ENCODE measurements around the gene HSPA1A.
"Not testable (repeated sequence)": the region's sequence is repeated elsewhere in the genome, so short reads cannot be mapped to it uniquely, and the experiment has no call there.

Gene HSPA1A

DNA sequence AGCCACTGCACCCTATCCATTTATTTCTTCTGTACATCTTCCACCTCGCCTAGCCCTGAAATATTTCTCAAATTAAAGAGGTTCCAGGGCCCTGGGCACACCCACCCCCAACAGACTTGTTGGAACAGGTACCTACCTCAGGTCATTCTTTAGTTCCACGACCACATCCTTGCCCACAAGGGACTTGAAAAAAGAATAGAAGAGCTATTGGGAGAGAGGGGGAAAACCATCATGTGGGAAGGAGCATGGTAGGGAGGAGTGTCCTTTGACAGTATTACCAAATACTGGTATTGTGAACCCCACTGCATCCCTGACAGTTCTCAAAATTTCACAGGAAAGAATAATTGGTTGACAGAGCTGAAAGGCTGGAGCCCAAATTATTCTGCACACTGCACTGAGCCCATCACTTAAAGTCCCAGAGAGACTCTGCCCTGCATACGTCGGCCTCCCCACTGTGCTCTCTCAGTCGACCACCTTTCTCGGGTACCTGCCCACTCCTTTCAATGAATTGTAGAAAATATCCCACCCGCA is 9.3 kb upstream of the HSPA1A start:
- DNase-seq (ENCODE audit: extremely low read depth, low read depth) = no peak

DNA sequence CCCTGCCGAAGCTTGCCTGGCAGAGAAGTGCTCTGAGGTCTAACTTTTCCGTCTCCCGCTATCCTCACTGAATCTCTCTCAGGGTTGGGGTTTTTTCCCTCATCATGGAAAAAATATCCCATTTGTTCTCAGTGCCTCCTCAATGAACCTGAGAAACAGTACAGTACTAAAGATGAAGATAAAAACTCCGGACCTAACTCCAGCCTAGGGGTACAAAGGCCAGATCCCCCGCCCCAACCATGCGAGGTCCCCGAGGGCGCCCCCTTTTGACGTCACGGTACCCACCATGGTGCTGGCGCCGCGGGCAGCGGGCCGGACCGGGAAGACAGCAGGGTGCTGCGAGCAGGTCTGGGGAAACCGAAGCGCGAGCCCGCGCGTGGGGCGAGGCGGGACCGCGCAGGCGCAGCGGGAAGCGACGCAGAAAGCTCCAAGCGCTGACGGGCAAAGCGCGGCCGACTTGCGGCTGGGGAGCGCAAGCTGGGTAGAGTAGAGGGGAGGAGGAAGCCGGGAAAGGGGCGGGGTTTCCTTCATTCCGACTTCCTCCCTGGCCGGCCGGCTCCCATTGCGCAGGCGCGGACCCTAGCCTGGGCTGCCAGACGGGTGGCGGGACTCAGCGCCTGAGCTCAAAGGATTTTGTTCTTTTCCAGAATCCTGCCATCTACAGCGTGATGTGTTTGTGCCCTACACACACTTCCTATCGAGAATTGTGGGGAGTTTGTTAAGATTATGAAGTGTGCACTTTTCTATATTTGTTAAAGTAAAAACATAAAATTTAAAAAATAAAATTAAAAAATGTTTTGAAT is 8.7 kb upstream of the HSPA1A start, which contains the start of gene LSM2:
Gene LSM2, minus strand, starts transcription at position 497 of the 803 bp plus-strand sequence. Its CDS starts 209 bp downstream, at position 288.
- peak; percentile 95 for DNase-seq (ENCODE audit: extremely low read depth, low read depth)
- TF ChIP-seq, protein P1, sequence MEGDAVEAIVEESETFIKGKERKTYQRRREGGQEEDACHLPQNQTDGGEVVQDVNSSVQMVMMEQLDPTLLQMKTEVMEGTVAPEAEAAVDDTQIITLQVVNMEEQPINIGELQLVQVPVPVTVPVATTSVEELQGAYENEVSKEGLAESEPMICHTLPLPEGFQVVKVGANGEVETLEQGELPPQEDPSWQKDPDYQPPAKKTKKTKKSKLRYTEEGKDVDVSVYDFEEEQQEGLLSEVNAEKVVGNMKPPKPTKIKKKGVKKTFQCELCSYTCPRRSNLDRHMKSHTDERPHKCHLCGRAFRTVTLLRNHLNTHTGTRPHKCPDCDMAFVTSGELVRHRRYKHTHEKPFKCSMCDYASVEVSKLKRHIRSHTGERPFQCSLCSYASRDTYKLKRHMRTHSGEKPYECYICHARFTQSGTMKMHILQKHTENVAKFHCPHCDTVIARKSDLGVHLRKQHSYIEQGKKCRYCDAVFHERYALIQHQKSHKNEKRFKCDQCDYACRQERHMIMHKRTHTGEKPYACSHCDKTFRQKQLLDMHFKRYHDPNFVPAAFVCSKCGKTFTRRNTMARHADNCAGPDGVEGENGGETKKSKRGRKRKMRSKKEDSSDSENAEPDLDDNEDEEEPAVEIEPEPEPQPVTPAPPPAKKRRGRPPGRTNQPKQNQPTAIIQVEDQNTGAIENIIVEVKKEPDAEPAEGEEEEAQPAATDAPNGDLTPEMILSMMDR (IDR thresholded peaks at IDR 0.05; ENCODE audit: low read depth, low read length) = peak; percentile 8

More for the DNA sequence above, 9.3 kb upstream of the HSPA1A start:
- TF ChIP-seq, protein P1 (IDR thresholded peaks at IDR 0.05; ENCODE audit: low read depth, low read length) = no peak

DNA sequence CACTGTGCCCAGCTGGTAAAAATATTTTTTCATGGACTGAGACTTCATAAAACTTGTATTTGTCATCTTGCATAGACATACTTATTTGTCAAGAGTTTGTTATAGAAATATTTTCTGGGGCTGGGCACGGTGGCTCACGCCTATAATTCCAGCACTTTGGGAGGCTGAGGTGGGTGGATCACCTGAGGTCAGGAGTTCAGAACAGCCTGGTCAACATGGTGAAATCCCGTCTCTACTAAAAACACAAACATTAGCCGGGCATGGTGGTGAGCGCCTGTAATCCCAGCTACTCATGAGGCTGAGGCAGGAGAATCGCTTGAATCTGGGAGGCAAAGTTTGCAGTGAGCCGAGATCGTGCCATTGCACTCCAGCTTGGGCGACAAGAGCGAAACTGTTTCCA is 6.7 kb upstream of the HSPA1A start:
- not testable (repeated sequence) for DNase-seq (ENCODE audit: extremely low read depth, low read depth)

DNA sequence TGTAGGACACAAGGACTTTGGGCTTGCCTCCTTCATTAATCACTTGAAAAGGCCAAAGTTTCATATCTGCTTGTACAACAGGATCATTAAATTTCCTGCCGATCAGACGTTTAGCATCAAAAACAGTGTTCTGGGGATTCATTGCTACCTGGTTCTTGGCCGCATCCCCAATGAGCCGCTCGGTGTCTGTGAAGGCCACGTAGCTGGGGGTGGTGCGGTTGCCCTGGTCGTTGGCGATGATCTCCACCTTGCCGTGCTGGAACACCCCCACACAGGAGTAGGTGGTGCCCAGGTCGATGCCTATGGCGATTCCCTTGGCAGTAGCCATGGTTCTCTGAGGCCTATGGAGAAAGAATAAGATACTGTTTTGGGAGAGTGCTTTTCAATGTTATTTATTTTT is 3.7 kb upstream of the HSPA1A start:
- TF ChIP-seq, protein P1 (IDR thresholded peaks at IDR 0.05; ENCODE audit: low read depth, low read length) = no peak
- no peak for DNase-seq (ENCODE audit: extremely low read depth, low read depth)

DNA sequence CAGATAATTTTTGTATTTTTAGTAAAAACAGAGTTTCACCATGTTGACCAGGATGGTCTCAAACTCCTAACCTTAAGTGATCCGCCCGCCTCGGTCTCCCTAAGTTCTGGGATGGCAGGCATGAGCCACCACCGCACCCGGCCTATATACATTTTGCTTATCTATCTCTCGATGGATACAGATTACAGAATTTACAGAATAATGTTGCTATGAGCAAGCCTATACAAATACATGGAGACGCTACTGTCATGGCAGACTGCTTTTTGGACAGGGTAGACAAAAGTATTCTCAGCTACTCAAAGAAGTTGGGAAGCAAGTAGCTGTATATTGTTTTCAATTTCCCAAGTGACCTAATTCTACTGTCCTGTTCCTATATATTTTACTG is 1.9 kb upstream of the HSPA1A start:
- TF ChIP-seq, protein P1 (IDR thresholded peaks at IDR 0.05; ENCODE audit: low read depth, low read length) = no peak
- no peak for DNase-seq (ENCODE audit: extremely low read depth, low read depth)

DNA sequence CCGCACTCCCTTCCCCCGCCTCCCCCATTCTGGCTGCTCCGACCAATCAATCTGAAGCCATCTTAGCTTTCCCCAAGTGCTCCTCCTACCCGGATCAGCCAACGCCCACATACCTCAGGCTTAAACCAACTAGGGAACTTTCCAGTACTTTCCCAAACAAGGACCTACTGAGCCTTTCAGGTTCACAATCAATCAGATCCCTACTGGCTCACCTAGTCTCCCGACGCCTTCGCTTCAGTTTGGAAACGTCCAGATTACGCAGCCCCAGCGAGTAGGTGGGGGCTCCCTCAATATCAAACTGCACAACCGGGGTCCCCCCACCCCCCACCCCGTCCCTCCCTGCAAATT is 692 bp upstream of the HSPA1A start:
- TF ChIP-seq, protein P1 (IDR thresholded peaks at IDR 0.05; ENCODE audit: low read depth, low read length) = no peak
- DNase-seq (ENCODE audit: extremely low read depth, low read depth) = peak; percentile 97

DNA sequence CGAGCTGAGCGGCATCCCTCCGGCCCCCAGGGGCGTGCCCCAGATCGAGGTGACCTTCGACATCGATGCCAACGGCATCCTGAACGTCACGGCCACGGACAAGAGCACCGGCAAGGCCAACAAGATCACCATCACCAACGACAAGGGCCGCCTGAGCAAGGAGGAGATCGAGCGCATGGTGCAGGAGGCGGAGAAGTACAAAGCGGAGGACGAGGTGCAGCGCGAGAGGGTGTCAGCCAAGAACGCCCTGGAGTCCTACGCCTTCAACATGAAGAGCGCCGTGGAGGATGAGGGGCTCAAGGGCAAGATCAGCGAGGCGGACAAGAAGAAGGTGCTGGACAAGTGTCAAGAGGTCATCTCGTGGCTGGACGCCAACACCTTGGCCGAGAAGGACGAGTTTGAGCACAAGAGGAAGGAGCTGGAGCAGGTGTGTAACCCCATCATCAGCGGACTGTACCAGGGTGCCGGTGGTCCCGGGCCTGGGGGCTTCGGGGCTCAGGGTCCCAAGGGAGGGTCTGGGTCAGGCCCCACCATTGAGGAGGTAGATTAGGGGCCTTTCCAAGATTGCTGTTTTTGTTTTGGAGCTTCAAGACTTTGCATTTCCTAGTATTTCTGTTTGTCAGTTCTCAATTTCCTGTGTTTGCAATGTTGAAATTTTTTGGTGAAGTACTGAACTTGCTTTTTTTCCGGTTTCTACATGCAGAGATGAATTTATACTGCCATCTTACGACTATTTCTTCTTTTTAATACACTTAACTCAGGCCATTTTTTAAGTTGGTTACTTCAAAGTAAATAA is 2.0 kb downstream of the HSPA1A start:
- not testable (repeated sequence) for DNase-seq (ENCODE audit: extremely low read depth, low read depth)

DNA sequence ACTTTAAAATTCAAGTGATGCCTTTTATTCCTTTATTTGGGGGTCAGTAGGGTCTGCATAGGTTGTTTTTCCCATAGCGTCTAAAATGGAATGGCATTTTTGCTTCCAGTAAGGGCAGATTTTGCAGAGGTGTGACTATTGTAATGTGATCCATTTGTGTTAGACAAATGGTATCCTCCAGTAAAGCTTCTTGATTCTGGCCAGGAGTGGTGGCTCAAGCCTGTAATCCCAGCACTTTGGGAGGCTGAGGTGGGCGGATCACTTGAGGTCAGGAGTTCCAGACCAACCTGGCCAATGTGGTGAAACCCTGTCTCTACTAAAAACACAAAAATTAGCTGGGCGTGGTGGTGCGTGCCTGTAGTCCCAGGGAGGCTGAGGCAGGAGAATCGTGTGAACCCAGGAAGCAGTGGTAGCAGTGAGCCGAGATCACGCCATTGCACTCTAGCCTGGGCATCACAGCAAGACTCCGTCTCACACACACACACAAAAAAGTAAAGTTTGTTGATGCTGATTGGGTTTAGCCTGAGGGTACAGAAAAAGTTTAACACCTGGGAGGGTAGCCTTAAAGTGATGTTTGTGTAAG is 2.7 kb downstream of the HSPA1A start:
- not testable (repeated sequence) for DNase-seq (ENCODE audit: extremely low read depth, low read depth)

Measured in AG09319 (cell line).